Gastroesophageal sphincter (tissue), 3 donors: ENCODE measurements around the gene C1orf116.

ENCODE experiments used
- POLR2AphosphoS5 ChIP-seq: sonication (generic); formaldehyde crosslinking; IDR thresholded peaks from one replicate; pipeline ENCODE4 v1.6.1; 2017; ENCODE audit warnings: antibody characterized with exemption
- TF ChIP-seq, protein P1 (sequence below), 4 experiments: fragments of 200-600 bp in 2 of 4; fragments of 450-650 bp in 2 of 4; sonication (generic) in 1 of 4; IDR thresholded peaks; one replicate each; pipeline ENCODE4 v1.5.1; 2017 to 2019; ENCODE audit warnings: antibody characterized with exemption in 4 of 4, mild to moderate bottlenecking in 2 of 4, moderate library complexity in 2 of 4

- TF ChIP-seq, protein P1, sequence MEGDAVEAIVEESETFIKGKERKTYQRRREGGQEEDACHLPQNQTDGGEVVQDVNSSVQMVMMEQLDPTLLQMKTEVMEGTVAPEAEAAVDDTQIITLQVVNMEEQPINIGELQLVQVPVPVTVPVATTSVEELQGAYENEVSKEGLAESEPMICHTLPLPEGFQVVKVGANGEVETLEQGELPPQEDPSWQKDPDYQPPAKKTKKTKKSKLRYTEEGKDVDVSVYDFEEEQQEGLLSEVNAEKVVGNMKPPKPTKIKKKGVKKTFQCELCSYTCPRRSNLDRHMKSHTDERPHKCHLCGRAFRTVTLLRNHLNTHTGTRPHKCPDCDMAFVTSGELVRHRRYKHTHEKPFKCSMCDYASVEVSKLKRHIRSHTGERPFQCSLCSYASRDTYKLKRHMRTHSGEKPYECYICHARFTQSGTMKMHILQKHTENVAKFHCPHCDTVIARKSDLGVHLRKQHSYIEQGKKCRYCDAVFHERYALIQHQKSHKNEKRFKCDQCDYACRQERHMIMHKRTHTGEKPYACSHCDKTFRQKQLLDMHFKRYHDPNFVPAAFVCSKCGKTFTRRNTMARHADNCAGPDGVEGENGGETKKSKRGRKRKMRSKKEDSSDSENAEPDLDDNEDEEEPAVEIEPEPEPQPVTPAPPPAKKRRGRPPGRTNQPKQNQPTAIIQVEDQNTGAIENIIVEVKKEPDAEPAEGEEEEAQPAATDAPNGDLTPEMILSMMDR (IDR thresholded peaks at IDR 0.05) = no peak
- no peak for TF ChIP-seq POLR2AphosphoS5
Measured at GRCh38 chr1:207039380-207040180, 7.0 kb upstream of the C1orf116 start.
